HK-2 (cell line): ENCODE results near the gene HOXA3.

ENCODE experiments used
- DNase-seq: peaks from one replicate; pipeline ENCODE4 v3.0.0-alpha.2; 2018; ENCODE audit not compliant: unreplicated experiment

The HOXA3 gene

GRCh38 chr7:27189295-27189996, 37.1 kb upstream of the HOXA3 start:
- DNase-seq, result no peak

DNA sequence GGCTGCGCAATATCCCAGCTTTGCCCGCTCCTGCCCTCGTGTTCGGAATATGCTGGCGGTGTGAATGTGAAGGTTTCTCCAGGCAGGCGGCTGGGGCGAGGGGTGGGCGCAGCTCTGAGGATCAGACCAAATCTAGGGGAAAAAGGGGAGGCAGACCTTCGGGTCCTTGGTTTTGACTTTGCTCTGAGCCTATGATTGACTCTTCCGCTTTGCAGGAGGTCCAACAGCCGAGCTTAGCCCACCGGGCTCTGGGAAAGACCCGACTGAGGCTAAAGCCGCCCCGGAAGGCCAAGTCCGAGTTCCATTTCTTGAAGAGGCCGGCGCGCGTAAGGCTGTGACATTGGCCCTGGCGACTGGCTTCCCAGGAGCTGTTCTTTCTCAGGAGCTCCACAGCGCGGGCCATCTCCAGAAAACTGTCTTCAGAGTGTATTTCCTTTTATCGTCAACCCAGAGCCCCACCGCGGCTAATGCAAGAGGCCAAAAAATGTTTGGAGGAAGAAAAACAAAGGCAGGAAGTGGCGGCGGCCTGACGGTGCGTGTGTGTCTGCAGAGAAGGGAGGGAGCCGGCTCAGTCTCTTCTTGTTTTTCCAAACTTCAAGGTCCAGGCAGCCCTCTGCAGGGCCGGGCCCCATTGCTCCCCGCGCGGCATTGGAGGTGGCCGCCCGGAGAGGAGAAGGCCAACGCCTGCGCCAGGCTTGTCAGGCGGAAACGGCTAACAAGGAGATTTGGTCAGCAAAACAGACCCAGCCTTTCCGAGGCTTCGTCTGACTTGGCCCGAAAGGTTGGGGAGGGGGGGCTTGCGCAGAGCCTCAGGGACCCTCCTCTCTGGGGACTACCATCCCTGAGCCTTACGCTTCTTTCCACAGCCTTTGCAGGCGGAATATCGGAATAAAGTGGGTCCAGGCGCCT, 36.3 kb upstream of the HOXA3 start:
- DNase-seq, result no peak

DNA sequence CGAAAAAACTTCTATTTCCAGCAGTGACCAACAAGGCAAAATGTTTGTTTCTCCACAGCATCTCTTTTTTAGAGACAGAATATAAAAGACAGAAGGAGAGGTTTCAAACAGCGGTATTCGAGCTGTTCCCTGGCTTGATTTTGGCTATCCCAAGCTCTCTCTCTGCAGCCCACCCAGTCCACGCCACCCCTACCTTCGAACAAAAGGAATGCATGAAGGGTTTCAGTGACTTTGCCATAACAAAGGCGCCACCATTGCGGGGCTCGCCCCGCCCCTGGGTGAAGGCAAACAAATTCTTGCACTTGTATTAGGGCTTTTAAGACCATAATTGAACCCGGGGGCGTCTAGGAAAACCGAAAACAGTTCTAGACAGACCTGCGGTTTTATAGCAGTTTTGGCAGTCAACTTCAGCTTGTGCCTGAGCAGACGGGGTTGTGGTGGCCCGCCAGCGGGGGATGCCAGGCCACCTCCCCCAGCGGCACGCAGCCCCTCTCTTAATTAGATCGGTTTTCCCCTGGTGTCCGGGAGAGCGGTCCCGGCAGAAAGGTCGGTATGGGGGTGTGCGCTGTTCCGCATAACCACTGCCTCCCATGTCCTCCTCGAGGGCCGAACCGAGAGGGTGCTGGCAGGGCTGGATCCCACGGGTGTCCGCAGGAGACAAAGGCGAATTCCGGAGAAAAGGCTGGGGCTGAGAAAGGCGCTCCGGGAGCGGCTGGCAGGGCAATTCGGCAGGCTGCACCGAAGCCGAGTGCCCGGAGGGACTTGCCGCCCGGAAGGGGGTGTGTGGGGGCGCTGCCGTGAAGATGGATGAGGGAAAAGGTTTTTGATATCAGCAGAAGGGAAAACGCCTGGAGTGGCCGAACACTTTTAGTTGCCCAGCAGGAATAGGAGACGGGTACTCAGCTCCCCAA, 35.3 kb upstream of the HOXA3 start:
- no peak for DNase-seq

GRCh38 chr7:27186668-27187474, 34.5 kb upstream of the HOXA3 start:
- DNase-seq, result no peak

- no peak for DNase-seq
Observed at GRCh38 chr7:27185854-27186667, 33.7 kb upstream of the HOXA3 start.

GRCh38 chr7:27185013-27185853, 32.9 kb upstream of the HOXA3 start, which contains the start of gene HOXA11:
HOXA11 (minus strand) TSS chr7:27185232; CDS start chr7:27185144, 88 bp downstream.
- DNase-seq, result no peak

DNA sequence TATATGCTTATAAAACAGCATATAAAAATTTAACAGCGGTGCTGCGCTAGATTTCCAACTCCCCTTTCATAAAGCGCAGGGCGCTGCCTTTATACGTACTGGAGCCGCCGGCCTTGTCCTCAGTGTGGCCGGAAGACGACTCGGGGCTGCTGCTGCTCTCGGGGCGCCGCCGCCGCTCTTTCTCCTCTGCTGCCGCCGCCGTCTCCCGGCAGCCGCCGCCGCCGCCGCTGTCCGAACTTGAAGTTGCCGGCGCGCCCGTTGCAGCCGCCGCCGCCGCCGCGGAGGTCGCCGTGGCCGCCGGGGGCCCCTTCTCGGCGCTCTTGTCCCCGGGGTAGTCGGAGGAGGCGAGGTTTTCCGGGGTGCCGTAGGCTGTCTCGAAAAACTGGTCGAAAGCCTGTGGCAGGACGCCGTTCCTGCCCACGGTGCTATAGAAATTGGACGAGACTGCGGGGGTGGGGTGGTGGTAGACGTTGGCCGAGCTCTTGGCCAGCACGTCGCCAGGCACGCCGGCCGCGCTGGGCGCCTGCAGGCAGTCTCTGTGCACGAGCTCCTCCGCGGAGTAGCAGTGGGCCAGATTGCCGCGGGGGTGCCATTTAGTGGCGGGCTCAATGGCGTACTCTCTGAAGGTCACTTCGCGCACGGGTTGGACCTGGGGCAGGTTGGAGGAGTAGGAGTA, 32.1 kb upstream of the HOXA3 start:
- DNase-seq, result no peak

DNA sequence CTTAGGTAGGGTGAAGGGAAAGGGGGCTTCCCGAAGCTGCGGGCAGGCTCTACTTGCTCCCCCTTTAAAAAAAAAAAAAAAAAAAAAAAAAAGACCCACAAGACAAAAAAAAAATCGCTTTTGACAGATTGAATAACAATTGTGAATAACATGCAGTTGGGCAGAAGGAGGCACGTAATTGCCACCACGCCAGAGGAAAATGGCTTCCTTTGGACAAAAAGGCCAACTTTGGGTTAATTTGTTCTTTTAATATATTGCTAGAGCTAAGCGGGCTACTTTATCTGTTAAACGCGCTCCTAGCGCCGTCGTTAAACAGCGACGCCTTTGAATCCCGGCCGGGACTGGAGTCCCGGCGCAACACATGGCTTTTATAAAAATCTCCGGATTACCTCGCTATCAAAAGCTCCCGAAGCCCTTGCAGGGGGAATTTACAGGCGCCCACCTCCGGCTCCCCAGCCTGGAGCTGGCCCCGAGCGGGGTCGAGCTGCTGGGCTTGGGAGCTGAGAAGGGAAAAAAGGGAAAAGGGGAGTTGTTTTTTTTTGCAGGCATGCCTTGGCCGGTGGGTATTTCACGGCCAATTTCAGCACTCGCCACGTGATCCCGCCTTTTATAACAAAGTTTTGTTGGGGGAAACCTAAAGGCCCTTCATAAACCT, 31.4 kb upstream of the HOXA3 start:
- DNase-seq, result no peak

GRCh38 chr7:27182861-27183681, 30.7 kb upstream of the HOXA3 start:
- DNase-seq, result no peak

GRCh38 chr7:27182285-27182841, 30.0 kb upstream of the HOXA3 start:
- DNase-seq, result no peak

DNA sequence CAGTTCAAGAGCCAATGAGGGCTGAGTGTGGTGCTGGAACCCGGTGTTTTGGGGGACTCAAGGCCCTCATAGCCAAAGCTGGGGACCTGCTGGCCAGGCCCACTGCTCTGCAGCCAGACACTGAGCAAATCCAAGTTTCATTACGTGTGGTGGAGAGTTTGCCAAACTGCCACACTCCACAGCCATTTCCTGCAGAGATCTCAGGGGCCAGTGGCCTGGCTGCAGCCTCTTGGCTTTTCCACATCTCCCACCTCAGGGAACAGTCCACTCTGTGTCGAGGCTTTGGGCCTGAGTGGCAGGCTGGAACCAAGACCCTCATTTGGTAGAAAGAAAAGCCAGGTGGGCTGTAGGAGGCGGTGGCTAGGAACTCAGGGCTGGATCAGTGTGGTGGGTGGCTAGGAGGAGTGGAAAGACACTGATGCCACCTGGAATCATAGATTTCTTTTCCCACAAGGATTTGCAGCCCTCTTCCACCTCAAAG, 29.5 kb upstream of the HOXA3 start:
- no peak for DNase-seq

- DNase-seq, result no peak
Observed at GRCh38 chr7:27180431-27181420, 28.3 kb upstream of the HOXA3 start.

- peak; percentile 90 for DNase-seq
Observed at GRCh38 chr7:27179503-27180430, 27.4 kb upstream of the HOXA3 start.

DNA sequence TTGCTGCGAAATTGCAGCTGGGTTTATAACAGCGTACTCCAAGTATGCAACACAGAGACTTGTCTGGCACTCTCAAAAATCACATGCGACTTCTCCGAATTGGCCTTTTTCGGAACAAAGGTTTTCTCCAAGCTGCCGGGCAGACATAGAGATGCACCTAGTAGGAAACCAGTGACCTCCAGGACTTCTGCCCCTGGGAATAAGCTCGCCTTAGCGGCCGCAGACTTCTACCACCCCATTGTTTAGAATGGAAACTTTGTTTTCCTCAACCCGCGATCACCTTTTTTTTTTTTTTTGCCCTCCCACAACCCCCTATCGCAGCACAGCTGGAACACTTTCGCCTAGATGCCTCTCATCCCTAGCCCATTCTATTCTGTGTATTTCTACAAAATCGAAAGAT, 26.6 kb upstream of the HOXA3 start:
- DNase-seq, result no peak
